Adrenal gland (tissue), 5 donors: Measurements from ENCODE around the gene LAT.

Source experiments
- POLR2A ChIP-seq, 2 donors: fragments of 450-650 bp; IDR thresholded peaks; one replicate each; pipeline ENCODE4 v1.6.1; 2017; ENCODE audit warnings: antibody characterized with exemption in 2 of 2, mild to moderate bottlenecking in 2 of 2, moderate library complexity in 1 of 2
- TF ChIP-seq, protein P1 (sequence below), 6 experiments: fragments of 450-650 bp in 4 of 6; fragments of 200-600 bp in 2 of 6; sonication (generic) in 1 of 6; IDR thresholded peaks; 1 replicate in 5 of 6; 2 replicates in 1 of 6; pipeline versions ENCODE4 v1.5.1 to v1.8.0; 2016 to 2021; ENCODE audit warnings: antibody characterized with exemption in 6 of 6, mild to moderate bottlenecking in 2 of 6, moderate library complexity in 1 of 6
- donor health status: DM: no; HTN: no; CAD: no.

DNA sequence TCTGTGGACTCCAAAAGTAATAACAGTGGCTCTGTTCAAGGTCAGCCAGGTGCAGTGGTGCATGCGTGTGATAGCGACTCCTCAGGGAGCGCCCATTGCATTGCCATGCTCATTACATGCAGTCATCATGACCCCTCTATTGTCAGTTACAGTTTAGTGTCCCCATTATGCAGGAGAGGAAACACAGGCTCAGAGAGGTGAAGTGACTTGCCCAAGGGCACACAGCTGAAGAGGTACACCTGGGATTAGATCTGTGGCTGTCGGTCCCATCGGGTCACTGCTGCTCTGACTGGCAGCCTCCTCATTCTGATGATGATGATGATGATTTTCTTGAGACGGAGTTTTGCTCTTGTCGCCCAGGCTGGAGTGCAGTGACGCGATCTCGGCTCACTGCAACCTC, 7.6 kb downstream of the LAT start:
- TF ChIP-seq, protein P1, sequence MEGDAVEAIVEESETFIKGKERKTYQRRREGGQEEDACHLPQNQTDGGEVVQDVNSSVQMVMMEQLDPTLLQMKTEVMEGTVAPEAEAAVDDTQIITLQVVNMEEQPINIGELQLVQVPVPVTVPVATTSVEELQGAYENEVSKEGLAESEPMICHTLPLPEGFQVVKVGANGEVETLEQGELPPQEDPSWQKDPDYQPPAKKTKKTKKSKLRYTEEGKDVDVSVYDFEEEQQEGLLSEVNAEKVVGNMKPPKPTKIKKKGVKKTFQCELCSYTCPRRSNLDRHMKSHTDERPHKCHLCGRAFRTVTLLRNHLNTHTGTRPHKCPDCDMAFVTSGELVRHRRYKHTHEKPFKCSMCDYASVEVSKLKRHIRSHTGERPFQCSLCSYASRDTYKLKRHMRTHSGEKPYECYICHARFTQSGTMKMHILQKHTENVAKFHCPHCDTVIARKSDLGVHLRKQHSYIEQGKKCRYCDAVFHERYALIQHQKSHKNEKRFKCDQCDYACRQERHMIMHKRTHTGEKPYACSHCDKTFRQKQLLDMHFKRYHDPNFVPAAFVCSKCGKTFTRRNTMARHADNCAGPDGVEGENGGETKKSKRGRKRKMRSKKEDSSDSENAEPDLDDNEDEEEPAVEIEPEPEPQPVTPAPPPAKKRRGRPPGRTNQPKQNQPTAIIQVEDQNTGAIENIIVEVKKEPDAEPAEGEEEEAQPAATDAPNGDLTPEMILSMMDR (IDR thresholded peaks at IDR 0.05), result no peak
- TF ChIP-seq POLR2A (IDR thresholded peaks at IDR 0.05), result no peak
